GM21390 (cell line): ENCODE measurements around the gene MROH2B.

Experiments
- ATAC-seq: cut with Tn5 transposase; IDR thresholded peaks from one replicate; pipeline ENCODE4 v1.9.1; 2021; ENCODE audit not compliant: unreplicated experiment

The MROH2B gene

DNA sequence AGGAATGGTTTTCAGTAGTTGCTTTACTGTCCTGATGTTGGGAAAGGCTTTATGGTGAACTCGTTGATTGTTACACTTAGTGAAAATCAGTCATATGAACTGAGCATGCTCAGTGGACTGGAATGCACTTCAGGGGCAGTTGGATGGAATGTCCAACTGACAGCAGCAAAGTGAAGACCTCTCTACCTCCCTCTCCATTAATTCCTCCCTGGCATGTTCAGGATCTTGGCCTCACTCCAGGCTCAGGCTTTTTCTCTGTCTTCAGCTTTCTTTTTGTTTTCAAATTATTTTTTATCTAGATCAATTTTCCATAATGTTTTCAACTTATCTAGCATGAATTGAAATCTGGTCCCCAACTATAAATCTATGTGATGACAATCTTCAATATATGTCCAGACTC is at the start of gene MROH2B:
MROH2B (minus strand) TSS at position 101 of the 400 bp plus-strand sequence. CDS start 490 bp downstream, outside the sequence.
- ATAC-seq: no peak

DNA sequence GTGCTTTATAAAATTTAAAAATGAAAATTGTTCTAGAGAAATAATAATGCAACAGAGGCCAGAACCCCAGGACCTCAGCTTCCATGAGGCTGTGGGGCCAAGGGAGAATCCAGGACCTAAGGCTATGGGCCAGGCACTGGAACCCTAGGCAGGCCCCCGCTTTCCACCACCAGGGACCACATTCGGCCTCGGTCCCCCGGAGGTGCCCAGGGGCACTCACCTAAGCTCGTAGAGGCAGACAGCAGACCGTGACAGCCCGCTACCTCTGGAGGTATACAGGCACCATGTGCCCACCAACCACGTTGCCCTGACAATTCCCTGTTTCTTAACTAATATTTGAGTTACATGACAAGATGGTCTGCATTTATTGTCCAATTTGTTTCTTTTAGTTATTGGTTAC is 49.5 kb upstream of the MROH2B start:
- ATAC-seq: no peak

DNA sequence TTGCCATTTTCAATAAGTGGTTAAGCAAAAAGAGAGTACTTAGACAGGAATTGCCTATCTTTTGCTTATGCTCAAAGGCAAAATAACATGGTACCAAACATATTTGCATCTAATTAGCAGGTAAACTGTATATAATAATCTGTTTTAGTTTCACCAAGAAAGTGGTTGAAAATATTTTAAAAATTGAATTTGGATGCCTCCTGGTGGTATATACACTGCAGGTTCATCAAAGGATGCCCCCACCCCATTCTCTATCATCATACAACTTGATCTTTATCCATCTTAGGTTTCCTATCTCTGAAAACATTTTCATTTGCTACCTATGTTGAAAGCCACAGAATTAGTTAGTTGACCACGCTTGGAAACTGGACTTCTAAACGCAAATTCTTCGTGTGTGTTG is 47.0 kb upstream of the MROH2B start:
- no peak for ATAC-seq

DNA sequence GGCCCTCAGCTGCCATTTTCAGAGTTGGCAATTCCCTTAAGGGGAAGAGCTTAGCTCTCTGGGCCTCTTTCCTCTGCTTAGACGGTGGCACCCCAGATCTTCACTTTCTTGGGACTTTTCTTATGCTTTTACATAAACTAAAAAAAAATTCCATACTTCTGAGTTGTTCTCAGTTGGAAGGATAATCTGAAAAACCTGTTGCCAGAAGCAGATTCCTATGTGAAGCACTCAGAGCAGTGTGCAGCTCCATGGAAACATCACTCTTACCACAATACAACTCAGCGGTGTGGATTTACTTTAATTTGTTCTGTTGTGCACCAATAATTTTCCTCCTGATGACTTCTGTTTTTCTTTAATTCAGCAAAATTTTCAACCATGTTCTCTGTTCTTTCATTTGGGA is 44.1 kb upstream of the MROH2B start:
- ATAC-seq: no peak

DNA sequence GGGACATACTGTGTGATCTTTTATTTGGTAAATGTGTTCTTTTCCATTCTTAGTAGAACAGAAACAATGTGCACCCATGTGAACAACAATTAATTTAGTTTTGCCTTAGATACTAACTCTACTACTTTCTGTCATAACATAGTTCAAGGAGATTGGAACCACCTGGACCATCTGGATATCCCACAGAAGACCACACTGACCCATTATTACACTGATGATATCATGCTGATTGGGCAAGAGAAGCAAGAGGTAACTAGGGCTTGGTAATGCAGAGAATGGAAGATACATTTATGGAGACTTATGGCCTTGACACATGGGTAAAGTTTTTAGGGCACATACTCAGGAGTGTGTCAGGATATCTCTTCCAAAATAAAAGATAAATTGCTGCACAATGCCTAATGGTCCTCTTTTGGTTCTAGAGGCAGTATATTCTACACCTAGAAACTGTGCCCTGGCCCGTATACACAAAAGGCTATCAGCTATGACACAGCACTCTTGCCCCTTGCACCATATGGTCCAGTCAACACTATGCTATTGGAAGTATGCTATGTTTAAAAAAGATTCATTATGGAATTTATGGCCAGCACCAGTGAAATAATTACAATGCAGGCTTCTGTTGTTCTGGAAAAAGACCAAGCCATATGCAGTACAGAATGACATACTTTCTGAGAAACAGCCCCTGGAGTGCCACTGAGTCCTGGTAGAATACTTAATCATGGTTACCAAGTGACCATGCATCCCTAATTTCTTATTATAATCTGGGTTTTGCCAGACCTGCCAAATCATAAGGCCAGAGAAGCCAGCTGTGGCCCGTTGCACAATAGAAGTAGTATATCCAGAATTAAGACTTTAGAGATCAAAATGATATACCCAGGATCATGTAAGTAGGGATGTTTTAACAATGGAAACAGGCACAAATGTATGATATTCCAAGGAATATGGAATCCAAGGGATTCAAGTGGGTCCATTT is 41.6 kb upstream of the MROH2B start:
- ATAC-seq: no peak

DNA sequence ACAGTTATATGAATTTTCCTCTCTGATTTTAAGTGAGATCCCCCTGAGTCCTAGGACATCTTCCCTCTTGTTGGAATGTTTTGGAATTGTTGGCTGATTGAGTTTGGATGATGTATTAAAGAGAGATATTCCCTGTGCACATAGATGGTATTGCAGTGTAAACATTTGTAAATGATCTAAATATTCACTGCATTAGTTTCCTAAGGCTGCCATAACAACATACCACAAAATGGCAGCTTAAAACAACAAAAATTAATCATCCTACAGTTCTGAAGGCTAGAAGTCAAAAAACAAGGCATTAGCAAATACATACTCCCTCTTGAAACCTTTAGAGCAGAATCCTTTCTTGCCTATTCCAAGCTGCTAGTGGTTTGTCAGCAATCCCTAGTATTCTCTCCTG is 38.0 kb upstream of the MROH2B start:
- ATAC-seq: no peak

DNA sequence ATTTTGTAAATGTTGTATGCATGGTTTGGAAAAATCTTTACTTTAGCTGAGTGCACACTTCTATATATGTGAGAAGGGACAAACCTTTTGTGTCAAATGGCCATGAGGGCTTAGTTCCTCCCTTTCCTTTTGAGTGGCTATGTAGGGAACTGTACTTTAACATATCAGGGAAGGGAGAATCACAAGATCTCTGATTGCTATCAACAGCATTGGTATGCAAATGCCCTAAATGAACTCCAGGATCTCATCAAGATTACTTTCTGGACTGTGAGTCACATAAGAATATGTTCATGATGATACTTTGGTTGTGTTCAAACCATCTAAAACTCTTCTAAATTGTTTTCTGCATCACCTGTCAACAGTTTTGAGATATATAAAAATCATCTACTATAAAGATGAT is 31.2 kb upstream of the MROH2B start:
- ATAC-seq: no peak

DNA sequence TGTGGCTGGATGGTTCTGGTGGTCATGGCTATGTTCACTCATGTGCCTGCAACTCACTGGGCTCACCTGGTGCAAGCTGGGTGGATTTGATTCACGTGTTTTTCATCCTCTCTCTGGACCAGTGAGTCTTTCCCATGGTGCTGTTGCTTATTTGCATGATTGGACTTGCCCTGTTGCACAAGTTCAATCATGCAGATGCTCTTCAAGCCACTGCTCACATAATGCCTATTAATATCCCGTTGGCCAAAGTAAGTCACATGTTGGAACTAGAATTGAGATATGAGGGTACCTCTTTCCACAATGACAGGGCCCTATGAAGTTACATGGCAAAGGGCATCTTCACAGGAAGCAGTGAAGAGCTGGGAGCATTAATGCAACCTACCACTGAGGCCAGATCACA is 26.5 kb upstream of the MROH2B start:
- ATAC-seq: no peak

DNA sequence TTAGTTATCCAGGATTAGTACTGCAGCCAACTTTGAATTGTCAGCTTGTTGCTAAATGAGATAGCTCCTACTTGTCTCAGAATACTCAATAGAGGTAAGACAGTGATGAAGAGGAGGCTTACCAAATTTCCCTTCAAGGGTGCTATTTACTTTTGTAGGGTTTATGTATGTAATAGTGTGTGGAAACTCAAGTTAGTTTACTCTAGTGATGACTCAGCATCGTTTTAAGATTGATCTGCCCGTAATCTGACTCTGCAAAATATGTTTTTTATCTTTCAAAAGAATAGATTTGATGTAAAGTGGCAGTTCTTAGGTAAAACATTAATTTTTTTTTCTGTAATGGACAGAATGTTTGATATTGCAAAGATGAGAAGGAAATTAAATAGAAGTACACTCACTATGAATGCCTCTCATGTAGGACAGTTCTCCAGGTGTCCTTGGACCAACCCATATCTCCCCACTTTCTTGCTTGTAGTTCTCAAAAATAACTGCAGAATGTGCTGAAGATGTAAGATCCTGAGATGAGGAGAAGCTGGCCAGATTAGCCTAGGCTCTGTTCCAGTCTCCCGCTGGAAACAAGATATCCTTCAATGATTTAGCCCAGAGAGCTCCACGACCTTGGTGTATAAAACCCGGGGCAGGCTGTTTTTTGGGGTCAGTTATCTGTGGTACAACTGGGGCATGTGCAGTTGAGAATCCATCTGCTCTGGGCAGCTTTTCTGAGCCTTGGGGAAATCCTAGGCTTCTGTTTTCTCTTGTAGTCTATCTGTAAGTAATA is 24.4 kb upstream of the MROH2B start:
- no peak for ATAC-seq

DNA sequence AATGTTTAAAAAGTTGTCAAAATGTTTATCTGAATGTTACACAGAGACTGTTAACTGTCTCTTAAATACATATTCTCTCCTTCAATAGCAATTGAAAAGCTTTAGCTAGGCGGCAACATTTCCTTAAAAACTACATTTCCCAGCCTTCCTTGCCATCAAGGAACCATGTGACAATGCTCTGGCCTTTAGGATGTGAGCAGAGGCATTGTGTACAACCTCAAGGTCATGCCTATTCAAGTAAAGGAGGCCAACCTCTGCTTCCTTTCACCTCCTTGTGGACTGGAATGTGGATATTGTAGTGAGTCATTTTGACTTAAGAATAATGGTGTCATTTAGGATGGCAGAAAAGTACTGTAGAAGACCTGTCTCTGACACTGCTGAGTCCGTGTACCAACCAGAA is 23.7 kb upstream of the MROH2B start:
- ATAC-seq: no peak

DNA sequence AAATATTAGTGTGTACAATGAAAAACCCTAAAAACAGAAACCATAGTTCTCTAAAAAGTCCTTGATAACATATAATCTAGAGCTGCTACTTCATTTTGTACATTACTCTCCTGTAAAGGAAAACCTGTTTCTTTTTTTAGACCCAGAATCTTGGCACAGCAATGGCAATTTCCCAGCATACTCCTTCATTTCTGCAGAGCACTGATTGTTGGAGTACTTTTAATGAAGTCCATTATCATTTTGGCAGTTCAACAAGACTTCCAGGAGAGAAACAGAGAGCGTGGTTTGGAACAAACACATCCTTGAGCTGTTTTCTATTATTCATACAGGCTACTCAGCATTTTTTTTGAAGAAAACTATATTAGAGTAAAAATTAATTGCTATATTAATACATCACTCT is 22.7 kb upstream of the MROH2B start:
- no peak for ATAC-seq

DNA sequence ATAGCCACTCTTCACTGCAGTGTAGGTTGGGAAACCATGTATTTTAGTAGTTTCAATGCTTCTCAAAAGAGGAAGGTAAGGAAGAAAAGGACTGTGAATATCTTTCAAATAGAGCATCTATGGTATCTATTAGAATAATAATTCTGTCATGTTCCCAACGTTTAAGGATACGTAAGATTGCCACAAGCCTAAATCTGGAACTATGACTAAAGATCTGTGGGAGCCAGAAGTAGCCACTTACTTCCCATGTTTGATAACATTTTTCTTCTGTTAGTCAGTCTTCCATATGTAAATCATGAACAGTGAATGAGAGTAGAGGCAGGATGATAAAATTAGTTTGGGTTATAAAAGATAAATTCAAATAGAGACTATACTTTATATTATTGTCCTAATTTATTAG is 16.3 kb upstream of the MROH2B start:
- ATAC-seq: no peak

DNA sequence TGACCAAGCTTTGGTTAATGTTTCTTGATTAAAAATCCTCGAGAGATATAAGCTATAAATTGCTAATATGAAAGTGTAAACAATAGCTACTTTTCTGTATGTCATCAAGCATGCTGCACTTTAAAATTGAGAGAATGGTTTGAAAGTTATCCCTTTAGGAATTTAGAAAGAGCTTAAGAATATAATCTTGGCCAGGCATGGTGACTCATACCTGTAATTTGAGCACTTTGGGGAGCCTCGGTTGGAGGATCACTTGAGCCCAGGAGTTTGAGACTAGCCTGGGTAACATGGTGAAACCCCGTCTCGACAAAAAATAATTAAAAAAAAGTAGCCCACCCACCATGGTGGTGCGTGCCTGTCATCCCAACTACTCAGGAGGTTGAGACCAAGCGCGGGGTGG is 12.2 kb upstream of the MROH2B start:
- ATAC-seq: no peak

DNA sequence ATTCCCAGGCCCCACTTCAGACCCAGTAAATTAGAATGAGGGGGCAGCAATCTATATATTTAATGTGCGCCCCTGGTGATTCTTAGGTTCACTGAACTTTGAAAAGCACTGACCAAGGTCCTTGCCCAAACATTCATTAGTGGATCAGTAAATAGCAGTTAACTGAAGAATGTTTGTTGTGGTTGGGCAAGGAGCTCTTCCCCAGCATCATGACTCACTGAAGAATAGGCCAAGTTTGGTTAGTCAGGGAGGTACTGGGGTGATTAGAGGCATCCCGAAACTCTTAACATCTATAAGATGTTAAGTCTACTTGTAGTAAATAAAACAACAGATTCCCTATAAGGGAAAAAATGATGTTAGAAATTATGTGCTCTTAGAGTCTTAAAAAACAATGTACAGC is 833 bp upstream of the MROH2B start:
- no peak for ATAC-seq

DNA sequence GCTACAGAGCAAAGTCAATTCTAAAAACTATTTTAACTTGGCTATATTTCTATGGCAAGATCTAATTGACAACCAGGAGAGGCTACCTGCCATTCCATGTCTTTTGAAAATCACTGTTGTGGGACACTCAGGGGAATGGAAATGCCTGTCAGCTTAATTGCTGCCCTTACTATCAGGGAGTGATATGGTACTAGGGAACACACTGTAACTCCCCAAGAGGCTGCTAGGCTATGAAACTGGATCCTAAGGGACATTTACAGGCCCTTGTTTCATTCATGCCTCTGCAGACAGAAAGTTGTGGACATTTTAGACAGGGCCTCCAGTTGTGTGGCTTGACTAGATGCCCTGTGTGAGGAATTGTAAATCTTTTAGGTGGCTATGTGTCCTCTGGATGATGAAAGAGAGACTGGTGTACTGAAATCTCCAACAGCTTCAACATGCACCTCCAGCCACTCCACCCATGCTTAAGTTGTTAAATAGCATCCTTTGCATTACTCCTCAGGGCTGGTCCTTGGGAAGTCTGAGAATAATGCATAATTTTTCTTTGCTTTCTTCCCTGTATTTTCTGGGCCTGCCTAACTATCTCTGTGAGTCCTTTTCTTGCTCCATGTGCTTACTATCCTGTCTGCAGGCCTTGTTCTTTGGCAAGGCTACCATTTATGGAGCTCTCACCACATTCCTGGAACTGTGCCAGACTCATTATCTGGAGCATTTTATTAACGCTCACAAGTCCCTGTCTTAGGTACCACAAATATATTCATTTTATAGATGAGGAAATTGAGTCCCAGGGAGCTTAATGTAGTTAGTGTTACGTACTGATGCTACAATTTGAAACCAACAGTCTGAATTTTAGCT is 3.2 kb downstream of the MROH2B start:
- ATAC-seq: no peak

DNA sequence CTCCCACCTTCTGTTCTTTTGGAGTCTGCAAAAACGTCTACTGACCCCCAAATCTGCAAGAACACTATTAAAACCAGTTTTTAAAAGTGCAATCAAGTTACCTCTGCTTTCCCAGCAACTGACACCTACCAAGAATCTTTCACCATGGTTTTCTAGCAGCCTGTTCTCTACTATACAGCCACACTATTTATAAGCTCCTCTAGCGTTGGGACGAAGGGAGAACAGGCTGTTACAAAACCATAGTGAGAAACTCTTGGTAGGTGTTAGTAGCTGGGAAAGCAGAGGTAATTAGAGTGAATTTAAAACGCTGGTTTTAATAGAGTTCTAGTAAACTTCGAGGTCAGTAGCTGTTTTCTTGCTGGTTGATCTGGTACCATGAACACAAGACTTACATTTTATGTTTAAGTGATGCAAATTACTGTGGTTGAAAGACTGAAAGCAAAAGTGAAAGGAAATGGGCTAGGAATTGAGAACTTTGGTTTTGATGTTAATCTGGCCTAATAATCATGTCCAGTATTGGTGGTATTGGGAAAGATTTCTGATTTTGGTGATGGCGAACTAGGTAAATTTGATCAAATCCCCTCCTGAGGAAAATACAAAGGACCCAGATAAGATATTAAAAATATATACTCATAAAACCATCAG is 5.3 kb downstream of the MROH2B start:
- no peak for ATAC-seq

DNA sequence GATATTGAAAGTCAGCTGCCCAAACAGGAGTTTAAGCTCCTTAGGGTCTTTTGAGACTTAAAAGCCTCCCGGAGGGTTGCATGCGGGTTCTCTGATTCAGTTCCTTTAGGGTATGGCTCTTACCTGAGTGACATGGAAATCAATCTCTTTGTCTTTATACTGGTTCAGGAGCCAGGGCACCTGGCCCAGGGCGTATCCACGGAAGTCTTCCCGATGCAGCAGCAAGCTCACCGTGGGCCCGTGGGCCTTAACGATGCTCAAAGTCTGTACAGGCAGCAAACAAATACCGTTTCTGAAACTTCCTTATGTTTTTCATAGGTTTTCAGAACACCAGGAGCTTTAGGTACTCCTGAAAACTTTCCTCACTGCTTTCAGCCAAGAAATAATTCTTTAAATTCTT is 13.2 kb downstream of the MROH2B start:
- ATAC-seq: no peak

DNA sequence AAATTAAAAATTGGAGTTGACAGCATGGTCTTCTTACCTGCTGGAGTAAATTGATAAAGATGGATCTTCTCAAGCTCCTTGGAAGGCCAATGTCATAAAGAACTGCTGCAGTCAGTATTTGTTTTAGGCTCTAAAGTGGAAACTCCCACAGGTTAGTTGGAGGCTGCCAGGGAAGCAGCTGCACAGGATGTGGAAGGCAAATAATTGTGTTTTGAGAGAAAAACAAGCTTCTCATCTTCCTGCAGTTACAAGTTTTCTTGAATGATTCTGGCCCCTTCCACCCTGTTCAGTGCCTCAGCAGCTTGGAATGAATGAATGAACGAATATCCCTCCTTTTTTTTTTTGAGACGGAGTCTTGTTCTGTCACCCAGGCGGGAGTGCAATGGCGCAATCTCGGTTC is 13.9 kb downstream of the MROH2B start:
- no peak for ATAC-seq

DNA sequence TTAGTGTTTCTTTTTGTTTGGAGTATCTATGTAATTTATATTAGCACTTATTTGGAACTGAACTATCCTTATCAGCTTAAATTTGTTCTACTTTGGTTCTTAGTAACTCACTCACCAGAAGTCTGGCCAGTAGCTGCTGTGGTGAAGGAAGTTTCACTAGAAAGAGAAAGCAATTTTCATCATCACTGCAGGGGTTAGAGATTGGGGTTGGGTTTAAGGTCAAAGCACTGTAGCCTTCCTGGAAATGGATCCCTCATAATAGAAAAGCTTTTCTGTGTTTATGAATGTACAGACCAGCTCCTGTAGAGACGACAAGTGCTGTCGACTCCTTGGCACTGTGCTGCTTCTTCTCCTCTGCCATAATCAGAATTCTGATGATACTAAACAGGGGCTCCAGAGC is 22.2 kb downstream of the MROH2B start:
- no peak for ATAC-seq

DNA sequence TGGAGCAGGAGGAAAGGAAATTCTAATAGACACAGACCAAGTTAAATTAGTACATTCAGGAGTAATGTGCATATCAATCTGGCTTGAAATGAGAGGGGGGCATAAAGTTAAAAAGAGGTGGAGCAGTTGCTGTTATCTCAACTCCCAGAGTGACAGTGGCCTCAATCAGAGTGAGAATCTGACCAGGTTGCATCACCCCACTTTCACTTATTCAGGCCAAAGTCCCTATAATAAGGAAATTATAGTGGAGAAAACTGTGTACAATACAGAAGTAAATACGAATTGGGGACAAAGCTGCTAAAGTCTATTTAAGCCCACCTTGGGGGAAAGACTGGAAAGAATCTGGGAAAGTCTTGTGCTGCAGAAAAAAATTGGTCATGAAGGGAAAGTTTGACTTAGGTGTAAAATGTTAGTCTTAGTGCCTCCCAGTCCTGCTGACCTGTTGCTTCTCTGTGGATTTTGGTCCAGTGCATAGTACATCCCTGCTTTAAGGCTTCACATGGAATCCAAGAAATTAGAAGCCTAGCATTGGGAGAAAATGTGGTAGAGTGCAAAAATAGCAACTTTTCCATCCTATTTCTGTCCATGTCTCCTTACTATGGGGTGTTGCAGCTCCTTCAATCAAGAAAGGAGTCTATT is 27.9 kb downstream of the MROH2B start:
- ATAC-seq: no peak
